ENCODE results near the gene CEP63. TPM values are rescaled to one million over a fixed set of nuclear protein-coding genes. Genes with fewer than 3 reads are reported as not detected.

CEP63 gene
- total RNA-seq, 1 donor from 2014 or later = 20.1 TPM

DNA sequence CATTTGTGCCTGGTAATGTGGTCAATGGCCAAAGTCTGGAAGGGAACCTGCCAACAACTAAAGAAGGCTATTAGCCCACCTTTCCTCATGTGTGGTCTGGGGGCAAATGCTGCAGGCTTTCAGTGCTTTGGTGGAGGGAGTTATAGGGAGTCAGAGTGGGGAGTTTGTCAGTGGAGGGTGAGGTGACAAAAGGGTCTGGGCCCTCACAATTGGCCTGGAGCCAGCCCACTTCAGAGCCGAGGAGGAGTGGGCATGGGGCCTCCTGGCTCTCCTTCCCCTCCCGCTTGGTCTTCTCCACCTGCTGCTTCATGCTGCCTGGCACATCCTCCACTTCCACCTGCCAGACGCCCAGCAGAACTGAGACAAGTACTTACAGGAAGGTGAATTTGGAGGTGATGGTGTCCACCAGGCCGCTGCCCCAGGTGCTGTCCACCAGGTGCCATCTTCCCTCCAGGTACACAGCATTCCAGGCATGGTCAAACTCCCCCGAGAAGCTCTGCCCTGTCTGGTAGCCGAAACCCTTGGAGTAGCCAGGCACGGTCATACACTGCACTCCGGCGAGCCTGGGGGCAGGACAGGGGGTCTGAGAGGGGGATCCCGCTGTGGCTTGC lies 124.1 kb downstream of the CEP63 start:
- no peaks in the 10 kb centered on the region for H3K36me3 Mint-ChIP-seq (ENCODE audit: low read depth)
- no peak for DNase-seq (ENCODE audit: low spot score)
- H3K4me1 Mint-ChIP-seq (ENCODE audit: low read depth) = no peaks in the 10 kb centered on the region
- no peak overlapping the region for H3K27ac Mint-ChIP-seq
- no peak overlapping the region for H3K4me3 Mint-ChIP-seq (ENCODE audit: low read depth)
- no peaks in the 10 kb centered on the region for H3K27me3 Mint-ChIP-seq (ENCODE audit: low read depth)
- H3K9me3 Mint-ChIP-seq = no peaks in the 10 kb centered on the region
- intact Hi-C loops (cut with micrococcal nuclease) = no loop called here

DNA sequence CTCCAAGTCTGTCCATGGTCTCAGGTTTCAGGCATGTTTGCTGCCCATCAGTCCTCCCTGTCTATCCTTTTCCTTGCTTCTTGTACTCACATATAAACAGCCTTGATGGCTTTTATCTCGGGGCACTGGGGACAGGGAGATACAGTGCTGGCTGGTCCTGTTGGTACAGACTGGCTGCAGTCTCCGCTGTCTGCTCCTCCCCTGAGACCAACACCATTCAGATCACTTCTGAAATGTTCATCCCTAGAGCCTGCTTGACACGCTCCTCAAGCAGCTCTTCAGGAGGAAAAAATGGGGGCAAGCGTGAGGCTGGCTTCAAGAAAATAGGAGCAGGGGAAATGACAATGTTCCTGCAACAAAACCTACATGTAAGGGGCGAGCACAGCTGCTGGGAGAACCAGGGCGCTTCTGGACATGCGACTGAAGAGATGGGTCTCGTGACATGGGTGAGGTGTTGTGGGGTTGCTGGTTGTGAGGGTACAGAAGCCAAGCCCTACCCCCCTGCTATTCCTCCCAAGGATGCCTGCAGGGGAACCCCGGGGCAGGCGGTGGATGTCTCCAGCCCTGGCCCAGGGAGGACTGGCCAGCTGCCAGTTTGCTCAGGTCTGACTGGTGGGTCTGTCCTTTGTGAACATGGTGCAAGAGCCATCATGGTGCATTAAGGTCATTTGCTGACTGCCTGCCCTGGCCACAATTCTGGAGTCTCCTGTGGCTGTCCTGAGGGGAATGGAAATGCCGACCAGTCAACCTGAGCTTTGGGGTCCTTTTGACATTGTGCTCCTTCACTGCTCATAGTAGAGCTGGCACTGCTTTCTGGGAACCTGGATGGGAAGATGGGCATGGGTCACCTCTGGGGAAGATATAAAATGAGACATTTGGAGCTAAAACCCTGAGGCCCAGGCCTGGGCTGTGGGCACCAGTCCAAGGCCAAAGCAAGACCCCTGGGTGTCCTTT lies 124.9 kb downstream of the CEP63 start:
- DNase-seq (ENCODE audit: low spot score) = no peak
- no peak overlapping the region for H3K4me3 Mint-ChIP-seq (ENCODE audit: low read depth)
- no peaks in the 10 kb centered on the region for H3K9me3 Mint-ChIP-seq
- H3K27ac Mint-ChIP-seq = no peak overlapping the region
- no peaks in the 10 kb centered on the region for H3K27me3 Mint-ChIP-seq (ENCODE audit: low read depth)
- H3K36me3 Mint-ChIP-seq (ENCODE audit: low read depth) = no peaks in the 10 kb centered on the region
- H3K4me1 Mint-ChIP-seq (ENCODE audit: low read depth) = no peaks in the 10 kb centered on the region
- intact Hi-C loops (cut with micrococcal nuclease) = no loop called here

DNA sequence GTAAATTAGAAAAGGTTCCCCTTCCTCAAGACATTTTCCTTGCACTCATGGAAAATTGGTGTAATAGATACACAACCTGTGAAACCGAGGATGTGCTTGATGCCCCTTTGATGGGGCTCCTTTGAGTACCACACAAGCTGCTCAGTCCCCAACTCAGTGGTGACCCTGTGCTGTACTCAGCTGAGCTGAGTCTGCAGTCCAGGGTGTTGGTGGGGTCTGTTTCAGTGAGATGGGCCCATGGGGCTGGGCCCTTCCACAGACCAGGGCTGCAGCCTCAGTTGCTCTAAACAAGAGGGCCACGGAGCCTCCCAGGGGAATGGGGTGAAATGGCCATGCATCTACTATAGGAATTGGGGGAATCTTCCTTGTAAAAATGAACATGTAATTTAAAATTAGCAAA lies 125.7 kb downstream of the CEP63 start:
- no peaks in the 10 kb centered on the region for H3K9me3 Mint-ChIP-seq
- no peak overlapping the region for H3K4me3 Mint-ChIP-seq (ENCODE audit: low read depth)
- H3K27ac Mint-ChIP-seq = no peak overlapping the region
- H3K4me1 Mint-ChIP-seq (ENCODE audit: low read depth) = no peaks in the 10 kb centered on the region
- intact Hi-C loops (cut with micrococcal nuclease) = no loop called here
- no peaks in the 10 kb centered on the region for H3K27me3 Mint-ChIP-seq (ENCODE audit: low read depth)
- no peak for DNase-seq (ENCODE audit: low spot score)
- no peaks in the 10 kb centered on the region for H3K36me3 Mint-ChIP-seq (ENCODE audit: low read depth)

DNA sequence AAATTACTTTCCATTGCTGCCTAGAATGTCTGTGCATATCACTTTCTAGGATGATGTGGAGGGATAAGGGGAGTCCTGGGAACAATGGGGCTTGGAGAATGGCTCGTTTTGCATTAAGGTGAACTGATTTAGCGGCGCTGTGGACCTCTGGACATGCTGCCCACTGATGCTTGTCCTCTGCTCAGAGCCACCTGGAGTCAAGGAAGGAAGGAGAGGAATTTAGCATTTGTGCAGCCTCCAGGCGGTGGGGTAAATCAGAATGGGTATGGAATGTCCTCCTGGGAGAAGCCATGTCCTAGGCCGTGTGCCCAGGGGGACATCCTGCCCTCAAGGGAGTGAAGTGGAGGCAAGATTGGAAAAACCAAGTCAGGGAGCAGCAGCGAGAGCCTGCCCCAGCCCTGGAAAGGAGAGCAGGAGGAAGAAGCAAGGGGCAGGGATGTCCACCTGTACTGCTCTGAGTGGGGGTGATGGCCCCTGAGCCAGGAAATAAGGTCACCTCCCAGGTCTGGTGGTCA lies 127.2 kb downstream of the CEP63 start:
- H3K4me3 Mint-ChIP-seq (ENCODE audit: low read depth) = no peak overlapping the region
- H3K9me3 Mint-ChIP-seq = no peaks in the 10 kb centered on the region
- intact Hi-C loops (cut with micrococcal nuclease) = no loop called here
- no peaks in the 10 kb centered on the region for H3K4me1 Mint-ChIP-seq (ENCODE audit: low read depth)
- H3K27ac Mint-ChIP-seq = no peak overlapping the region
- DNase-seq (ENCODE audit: low spot score) = no peak
- no peaks in the 10 kb centered on the region for H3K27me3 Mint-ChIP-seq (ENCODE audit: low read depth)
- no peaks in the 10 kb centered on the region for H3K36me3 Mint-ChIP-seq (ENCODE audit: low read depth)

DNA sequence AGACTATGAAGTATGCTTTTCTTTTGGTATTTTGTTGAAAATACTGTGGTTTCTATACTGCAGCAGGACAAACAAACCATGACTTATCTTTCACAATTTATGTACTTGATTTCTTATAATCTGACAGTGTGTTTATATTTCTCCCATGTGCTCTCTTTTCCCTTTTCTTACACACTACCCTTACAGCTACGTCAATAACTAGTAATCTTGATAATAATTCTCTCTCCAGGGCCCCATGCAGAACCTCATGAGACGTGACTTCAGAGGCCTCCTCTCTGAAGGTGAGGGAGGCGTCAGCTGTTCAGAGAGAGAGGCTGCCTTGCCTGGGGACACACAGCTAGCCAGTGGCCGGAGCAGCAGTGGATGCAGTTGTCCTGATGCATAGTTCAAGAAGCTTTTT lies 129.1 kb downstream of the CEP63 start:
- H3K4me1 Mint-ChIP-seq (ENCODE audit: low read depth) = no peaks in the 10 kb centered on the region
- H3K9me3 Mint-ChIP-seq = no peaks in the 10 kb centered on the region
- intact Hi-C loops (cut with micrococcal nuclease) = no loop called here
- no peak overlapping the region for H3K4me3 Mint-ChIP-seq (ENCODE audit: low read depth)
- no peaks in the 10 kb centered on the region for H3K36me3 Mint-ChIP-seq (ENCODE audit: low read depth)
- no peak for DNase-seq (ENCODE audit: low spot score)
- no peak overlapping the region for H3K27ac Mint-ChIP-seq
- H3K27me3 Mint-ChIP-seq (ENCODE audit: low read depth) = no peaks in the 10 kb centered on the region

DNA sequence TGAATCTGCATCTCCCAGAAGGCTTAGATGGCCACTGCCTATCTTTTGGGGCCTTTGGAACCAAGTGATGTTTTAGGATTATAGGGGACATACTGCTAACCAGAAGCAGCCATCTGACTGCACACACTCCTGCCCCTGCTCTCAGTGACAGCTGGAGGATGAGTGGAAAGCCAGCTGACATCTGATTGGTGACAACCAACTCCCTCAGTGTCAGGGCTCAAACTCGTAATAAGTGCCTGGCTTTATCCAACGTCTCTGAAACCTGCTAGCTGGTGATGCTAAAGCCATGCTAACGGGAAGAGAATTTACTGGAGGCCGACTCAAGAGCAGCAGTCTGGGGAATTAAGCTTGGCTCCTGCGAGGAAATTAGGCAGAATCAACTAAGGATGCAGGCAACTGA lies 129.9 kb downstream of the CEP63 start:
- intact Hi-C loops (cut with micrococcal nuclease) = no loop called here

DNA sequence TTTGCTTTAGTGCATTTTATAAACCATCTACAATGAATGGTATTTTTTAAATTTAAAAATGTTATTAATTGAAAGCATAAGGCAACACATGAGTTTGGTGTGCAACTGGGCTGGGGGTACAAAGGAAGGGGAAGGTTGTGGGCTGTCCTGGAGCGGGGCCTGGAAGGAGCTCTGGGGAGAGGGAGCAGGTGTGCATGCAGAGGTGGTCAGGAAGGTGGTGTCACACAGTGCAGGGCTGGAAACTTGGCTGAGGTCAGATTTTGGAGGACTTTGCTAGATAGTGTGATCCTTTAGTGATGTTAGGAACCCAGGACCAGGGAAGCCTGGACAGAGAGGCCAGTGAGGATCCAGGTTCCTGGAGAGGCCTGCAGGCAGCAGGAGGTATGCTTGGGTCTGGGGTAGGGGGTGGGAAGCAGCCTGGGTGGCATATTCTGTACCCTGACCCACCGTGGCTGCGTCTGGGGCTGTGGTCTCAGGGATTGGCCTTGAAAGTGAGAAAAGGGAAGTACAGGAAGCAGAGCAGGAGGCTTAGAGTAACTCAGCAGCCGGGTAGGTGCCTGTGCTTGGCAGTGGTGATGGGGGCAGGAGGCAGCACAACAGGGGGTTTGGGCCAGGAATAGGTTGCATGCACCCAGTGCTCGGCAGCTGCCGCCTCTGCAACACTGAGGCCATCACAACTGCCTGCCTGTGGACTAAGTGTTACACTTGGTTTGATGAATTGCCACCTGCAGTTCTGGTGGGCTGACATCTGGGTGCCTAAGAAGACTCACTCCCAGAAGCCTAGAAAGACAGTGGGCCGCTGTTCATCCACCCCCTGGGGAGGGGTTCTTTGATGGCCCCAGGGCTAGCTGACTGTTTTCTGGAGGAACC lies 132.0 kb downstream of the CEP63 start:
- Mint-ChIP-seq H3K36me3 (ENCODE audit: low read depth) (no peaks in the 10 kb centered on the region), H3K27ac (no peak overlapping the region), H3K9me3 (no peaks in the 10 kb centered on the region), H3K4me1 (ENCODE audit: low read depth) (no peaks in the 10 kb centered on the region), H3K4me3 (ENCODE audit: low read depth) (no peak overlapping the region), H3K27me3 (ENCODE audit: low read depth) (no peaks in the 10 kb centered on the region)
- DNase-seq (ENCODE audit: low spot score) = no peak
- intact Hi-C loops (cut with micrococcal nuclease) = no loop called here

More for the DNA sequence above, 129.9 kb downstream of the CEP63 start:
- no peaks in the 10 kb centered on the region for H3K27me3 Mint-ChIP-seq (ENCODE audit: low read depth)
- no peaks in the 10 kb centered on the region for H3K4me1 Mint-ChIP-seq (ENCODE audit: low read depth)
- no peak for DNase-seq (ENCODE audit: low spot score)
- no peak overlapping the region for H3K27ac Mint-ChIP-seq
- no peaks in the 10 kb centered on the region for H3K36me3 Mint-ChIP-seq (ENCODE audit: low read depth)
- no peak overlapping the region for H3K4me3 Mint-ChIP-seq (ENCODE audit: low read depth)
- H3K9me3 Mint-ChIP-seq = no peaks in the 10 kb centered on the region

DNA sequence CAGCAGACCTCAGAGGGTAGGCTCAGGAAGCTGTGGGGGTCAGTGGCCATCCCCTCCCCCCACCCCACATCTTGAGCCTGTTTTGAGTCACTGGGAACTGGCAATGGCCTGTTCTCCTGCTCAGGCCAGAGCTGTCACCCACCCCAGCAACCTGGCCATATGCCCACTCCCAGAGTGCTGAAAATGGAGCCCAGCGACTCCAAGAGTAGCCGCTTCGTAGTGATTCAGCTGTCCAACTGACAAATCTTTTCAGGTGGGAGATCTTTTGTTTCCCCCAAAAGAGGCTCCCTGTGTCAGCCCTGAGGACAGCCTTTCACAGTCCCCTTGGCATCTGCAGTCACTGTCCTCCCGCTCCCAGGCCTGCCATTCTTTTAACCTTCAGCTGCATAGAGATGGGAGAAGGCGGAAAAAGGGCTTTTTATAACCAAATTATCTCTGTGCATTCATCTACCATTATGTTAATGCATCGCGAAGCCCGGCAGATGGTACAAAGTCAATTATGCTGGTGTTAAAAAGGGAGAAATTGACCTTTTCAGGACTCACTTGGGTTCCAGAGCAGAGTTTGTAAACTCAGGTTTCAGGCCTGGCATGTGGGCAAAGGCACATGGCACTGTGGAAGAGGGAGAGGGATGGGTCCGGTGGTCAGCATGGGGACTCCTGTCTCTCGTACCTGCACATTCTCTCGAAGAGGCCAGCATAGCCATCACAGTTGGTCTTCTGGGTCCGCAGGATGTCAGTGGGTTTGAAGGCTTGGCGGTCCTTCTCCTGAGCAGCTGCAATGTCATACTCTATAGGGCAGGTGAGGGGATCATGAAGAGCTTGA lies 132.8 kb downstream of the CEP63 start:
- Mint-ChIP-seq H3K4me3 (ENCODE audit: low read depth) (no peak overlapping the region), H3K4me1 (ENCODE audit: low read depth) (no peaks in the 10 kb centered on the region), H3K36me3 (ENCODE audit: low read depth) (no peaks in the 10 kb centered on the region), H3K27me3 (ENCODE audit: low read depth) (no peaks in the 10 kb centered on the region), H3K27ac (no peak overlapping the region), H3K9me3 (no peaks in the 10 kb centered on the region)
- DNase-seq (ENCODE audit: low spot score) = no peak
- intact Hi-C loops (cut with micrococcal nuclease) = no loop called here

DNA sequence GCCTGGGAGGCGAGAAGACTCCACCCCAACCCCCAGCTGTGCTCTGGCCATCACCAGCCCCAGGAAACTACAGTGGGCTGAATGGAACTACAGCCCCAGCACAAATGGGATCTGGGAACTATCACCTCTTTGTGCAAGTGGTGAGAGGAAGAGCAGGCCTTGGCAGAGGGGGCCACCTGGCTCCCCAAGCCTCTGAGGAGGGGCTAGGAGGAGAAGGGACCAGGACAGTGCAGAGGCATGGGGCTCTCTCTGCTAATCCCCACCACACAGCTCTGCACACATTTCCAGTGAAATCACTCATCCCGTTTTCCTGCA lies 133.4 kb downstream of the CEP63 start:
- no peak overlapping the region for H3K27ac Mint-ChIP-seq
- H3K9me3 Mint-ChIP-seq = no peaks in the 10 kb centered on the region
- no peaks in the 10 kb centered on the region for H3K36me3 Mint-ChIP-seq (ENCODE audit: low read depth)
- no peaks in the 10 kb centered on the region for H3K4me1 Mint-ChIP-seq (ENCODE audit: low read depth)
- DNase-seq (ENCODE audit: low spot score) = no peak
- no peaks in the 10 kb centered on the region for H3K27me3 Mint-ChIP-seq (ENCODE audit: low read depth)
- H3K4me3 Mint-ChIP-seq (ENCODE audit: low read depth) = no peak overlapping the region
- intact Hi-C loops (cut with micrococcal nuclease) = no loop called here

DNA sequence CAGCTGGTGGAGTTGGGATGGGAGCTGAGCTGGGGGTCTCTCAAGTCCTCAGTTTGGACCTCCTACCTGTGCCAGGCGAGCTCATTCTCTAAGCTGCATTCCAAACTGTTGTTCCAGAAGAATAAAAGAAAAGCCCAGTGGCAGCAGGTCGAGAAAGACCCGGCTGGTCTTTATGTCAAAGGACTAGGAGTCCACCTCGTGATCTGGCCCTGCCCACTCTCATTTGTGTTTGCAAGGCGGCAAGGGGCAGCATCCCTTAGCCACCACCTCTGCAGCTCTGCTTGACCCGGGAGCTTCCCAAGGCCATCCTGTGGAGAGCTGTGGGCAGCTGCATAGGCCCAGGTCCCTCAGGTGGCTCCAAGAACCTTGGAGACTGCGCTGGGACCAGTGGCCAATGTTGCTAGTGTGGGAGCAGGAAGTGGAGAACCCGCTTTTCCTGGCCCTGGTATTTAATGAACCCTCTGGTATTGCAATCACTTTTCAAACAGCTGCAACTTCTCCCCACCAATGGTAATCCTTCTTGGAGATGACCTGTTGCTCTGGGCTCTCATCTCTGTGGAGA lies 134.1 kb downstream of the CEP63 start:
- Mint-ChIP-seq H3K9me3 (no peaks in the 10 kb centered on the region), H3K4me1 (ENCODE audit: low read depth) (no peaks in the 10 kb centered on the region), H3K27ac (no peak overlapping the region), H3K36me3 (ENCODE audit: low read depth) (no peaks in the 10 kb centered on the region), H3K4me3 (ENCODE audit: low read depth) (no peak overlapping the region), H3K27me3 (ENCODE audit: low read depth) (no peaks in the 10 kb centered on the region)
- no peak for DNase-seq (ENCODE audit: low spot score)
- intact Hi-C loops (cut with micrococcal nuclease) = no loop called here

DNA sequence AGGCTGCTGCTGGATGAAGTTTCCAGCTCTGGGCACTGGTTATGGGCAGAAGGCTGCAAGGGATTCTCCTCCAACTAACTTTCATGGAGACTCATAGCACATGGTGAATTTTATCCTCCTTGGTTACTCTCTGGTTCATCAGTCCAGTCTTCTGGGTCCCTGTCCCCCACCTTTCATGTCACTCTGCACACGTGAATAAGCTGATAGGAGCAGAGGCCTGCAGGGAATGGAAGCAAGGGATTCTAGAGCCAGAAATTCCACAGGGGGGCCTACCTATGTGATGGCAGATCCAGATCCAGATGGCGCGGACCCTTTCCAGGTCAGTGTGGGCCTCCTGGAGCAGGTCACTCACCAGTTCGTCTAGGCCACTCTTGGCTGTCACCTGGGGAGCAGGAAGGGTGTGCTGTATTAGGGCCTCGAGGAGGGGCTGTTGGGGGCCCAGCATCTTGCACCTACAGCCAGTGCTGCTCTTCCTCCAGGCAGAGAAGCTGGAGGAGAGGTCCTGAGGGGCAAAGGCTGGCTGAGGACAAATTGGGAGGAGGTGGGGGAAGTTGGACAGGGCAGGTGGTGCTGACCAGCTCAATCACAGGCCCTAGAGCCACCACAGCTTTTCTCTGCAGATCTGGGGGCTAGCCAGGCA lies 134.7 kb downstream of the CEP63 start:
- H3K4me3 Mint-ChIP-seq (ENCODE audit: low read depth) = no peak overlapping the region
- H3K4me1 Mint-ChIP-seq (ENCODE audit: low read depth) = no peaks in the 10 kb centered on the region
- intact Hi-C loops (cut with micrococcal nuclease) = no loop called here
- DNase-seq (ENCODE audit: low spot score) = no peak
- no peaks in the 10 kb centered on the region for H3K9me3 Mint-ChIP-seq
- no peaks in the 10 kb centered on the region for H3K27me3 Mint-ChIP-seq (ENCODE audit: low read depth)
- no peak overlapping the region for H3K27ac Mint-ChIP-seq
- no peaks in the 10 kb centered on the region for H3K36me3 Mint-ChIP-seq (ENCODE audit: low read depth)

Measured in activated T-helper 2 cell treated with anti-CD3 and anti-CD28 coated beads, Interferon-gamma antibody, Interleukin-2, Interleukin-4, amounts not matched to agents 10 μg/mL and 5 μg/mL and 100 μg/mL, durations not matched to agents 14 hours and 24 hours and 36 hours (primary cell).